Ramos (cell line): ENCODE results near the gene IL17RB.

Experiments
- in situ Hi-C: fragments of 300-500 bp; cut with MboI; formaldehyde crosslinking; loops from one replicate; pipeline ENCODE4 v1.14.3; 2022; ENCODE audit warnings: low sequenced_read_pairs; ENCODE audit not compliant: unreplicated experiment

IL17RB gene

GRCh38 chr3:53846134-53846850 is at the start of gene IL17RB, which contains the start of gene CHDH:
IL17RB (plus strand) TSS chr3:53846568; CDS start chr3:53846589, 21 bp downstream.
CHDH (minus strand) TSS chr3:53846419; CDS start chr3:53824008, 22,411 bp downstream.
- in situ Hi-C loops: no loop called here

GRCh38 chr3:53798144-53798543 is 48.2 kb upstream of the IL17RB start:
- in situ Hi-C loops: no loop called here

- in situ Hi-C loops: no loop called here
Measured at GRCh38 chr3:53799338-53799865, 47.0 kb upstream of the IL17RB start.

- in situ Hi-C loops: no loop called here
Measured at GRCh38 chr3:53800041-53800906, 46.1 kb upstream of the IL17RB start.

GRCh38 chr3:53801319-53801718 is 45.0 kb upstream of the IL17RB start:
- in situ Hi-C loops: no loop called here

GRCh38 chr3:53802256-53802880 is 44.0 kb upstream of the IL17RB start:
- in situ Hi-C loops: no loop called here

GRCh38 chr3:53803124-53803815 is 43.1 kb upstream of the IL17RB start:
- in situ Hi-C loops: no loop called here

GRCh38 chr3:53803816-53804695 is 42.3 kb upstream of the IL17RB start:
- in situ Hi-C loops: no loop called here

GRCh38 chr3:53804697-53805462 is 41.5 kb upstream of the IL17RB start:
- in situ Hi-C loops: no loop called here

GRCh38 chr3:53805463-53806159 is 40.8 kb upstream of the IL17RB start:
- in situ Hi-C loops: no loop called here

- in situ Hi-C loops: no loop called here
Measured at GRCh38 chr3:53806182-53807116, 39.9 kb upstream of the IL17RB start.

GRCh38 chr3:53807117-53807810 is 39.1 kb upstream of the IL17RB start:
- in situ Hi-C loops: no loop called here

- in situ Hi-C loops: no loop called here
Measured at GRCh38 chr3:53808496-53808895, 37.9 kb upstream of the IL17RB start.

- in situ Hi-C loops: no loop called here
Measured at GRCh38 chr3:53809267-53809666, 37.1 kb upstream of the IL17RB start.

GRCh38 chr3:53809764-53810400 is 36.5 kb upstream of the IL17RB start:
- in situ Hi-C loops: no loop called here
